Progenitor cell of endocrine pancreas (in vitro differentiated cells): ENCODE data around the gene MT1B. TPM values are rescaled to one million over a fixed set of nuclear protein-coding genes. Genes with fewer than 3 reads are reported as not detected.

Source experiments
- DNase-seq: peaks from one replicate; pipeline ENCODE4 v3.0.0; 2021; ENCODE audit warnings: low spot score; ENCODE audit not compliant: unreplicated experiment
- H3K27ac Mint-ChIP-seq: 2 replicates; pipeline ENCODE4 v1.8.0; 2021; ENCODE audit warnings: mild to moderate bottlenecking, moderate library complexity, mixed read lengths
- H3K27me3 Mint-ChIP-seq: 2 replicates; pipeline ENCODE4 v1.8.0; 2021; ENCODE audit warnings: mixed read lengths
- H3K36me3 Mint-ChIP-seq: 2 replicates; pipeline ENCODE4 v1.8.0; 2022; ENCODE audit warnings: mixed read lengths; ENCODE audit not compliant: insufficient read depth
- H3K4me1 Mint-ChIP-seq: 2 replicates; pipeline ENCODE4 v1.8.0; 2021; ENCODE audit warnings: low read depth, mixed read lengths
- H3K4me3 Mint-ChIP-seq: 2 replicates; pipeline ENCODE4 v1.8.0; 2021; ENCODE audit warnings: low read depth, mild to moderate bottlenecking, moderate library complexity, mixed read lengths
- H3K9me3 Mint-ChIP-seq: 2 replicates; pipeline ENCODE4 v1.8.0; 2021; ENCODE audit warnings: low read depth, mixed read lengths
- CTCF ChIP-seq: fragments of 200-600 bp; sonication (generic); IDR thresholded peaks from one replicate; pipeline ENCODE4 v1.5.0; 2021; ENCODE audit warnings: antibody characterized with exemption, mild to moderate bottlenecking; ENCODE audit not compliant: unreplicated experiment
- total RNA-seq: library from RNA; stranded (reverse); gene quantifications from 2 replicates; pipeline ENCODE4 v1.2.1, GENCODE V29; 2021

MT1B gene
- total RNA-seq, 1 donor from 2014 or later, result not detected

GRCh38 chr16:56635441-56635967 lies 16.2 kb upstream of the MT1B start:
- Mint-ChIP-seq H3K27me3 (peaks cover 93% of the 10 kb centered on the region), H3K27ac (no peak overlapping the region), H3K4me1 (peaks cover 6% of the 10 kb centered on the region), H3K36me3 (no peaks in the 10 kb centered on the region), H3K4me3 (no peak overlapping the region), H3K9me3 (no peaks in the 10 kb centered on the region)
- no peak for DNase-seq
- TF ChIP-seq CTCF, result no peak

GRCh38 chr16:56636616-56637413 lies 14.9 kb upstream of the MT1B start:
- Mint-ChIP-seq H3K36me3 (no peaks in the 10 kb centered on the region), H3K4me3 (no peak overlapping the region), H3K27me3 (peaks cover 93% of the 10 kb centered on the region)

GRCh38 chr16:56637814-56638750 lies 13.6 kb upstream of the MT1B start, which contains the start of gene MT1A:
Gene MT1A, plus strand, starts transcription at chr16:56638666. Its CDS starts 73 bp downstream, at chr16:56638739.
- H3K4me3 Mint-ChIP-seq, result peak within 1 kb of the TSS; percentile 16
- no peak within 1 kb of the TSS for H3K27ac Mint-ChIP-seq
- H3K9me3 Mint-ChIP-seq, result no peaks in the 10 kb centered on the region
- no peak for TF ChIP-seq CTCF
- DNase-seq, result no peak
- no peaks in the 10 kb centered on the region for H3K4me1 Mint-ChIP-seq
- peaks cover 96% of the 10 kb centered on the region for H3K27me3 Mint-ChIP-seq
- no peaks in the 10 kb centered on the region for H3K36me3 Mint-ChIP-seq

More at GRCh38 chr16:56636616-56637413, 14.9 kb upstream of the MT1B start:
- no peak overlapping the region for H3K27ac Mint-ChIP-seq
- H3K9me3 Mint-ChIP-seq, result no peaks in the 10 kb centered on the region
- no peak for TF ChIP-seq CTCF
- peaks cover 4% of the 10 kb centered on the region for H3K4me1 Mint-ChIP-seq
- DNase-seq, result no peak

- Mint-ChIP-seq H3K27me3 (peaks cover 94% of the 10 kb centered on the region), H3K27ac (no peak overlapping the region), H3K36me3 (no peaks in the 10 kb centered on the region), H3K4me1 (peaks cover 3% of the 10 kb centered on the region), H3K9me3 (no peaks in the 10 kb centered on the region), H3K4me3 (no peak overlapping the region)
- DNase-seq, result no peak
- no peak for TF ChIP-seq CTCF
Measured at GRCh38 chr16:56639045-56639444, 12.6 kb upstream of the MT1B start.

GRCh38 chr16:56640076-56640475 lies 11.6 kb upstream of the MT1B start:
- peaks cover 94% of the 10 kb centered on the region for H3K27me3 Mint-ChIP-seq
- TF ChIP-seq CTCF, result no peak
- no peak overlapping the region for H3K4me3 Mint-ChIP-seq
- no peaks in the 10 kb centered on the region for H3K9me3 Mint-ChIP-seq
- H3K36me3 Mint-ChIP-seq, result no peaks in the 10 kb centered on the region
- DNase-seq, result no peak
- peaks cover 3% of the 10 kb centered on the region for H3K4me1 Mint-ChIP-seq
- no peak overlapping the region for H3K27ac Mint-ChIP-seq
